Measurements from ENCODE around the gene ZNF280B.
"Not testable (repeated sequence)": the region's sequence is repeated elsewhere in the genome, so short reads cannot be mapped to it uniquely, and the experiment has no call there.

The ZNF280B gene

GRCh38 chr22:22442928-22443709 is 65.4 kb downstream of the ZNF280B start:
- no peak for TF ChIP-seq CTCF (conservative IDR thresholded peaks at IDR 0.05; ENCODE audit: low read depth, low read length)
- DNase-seq (ENCODE audit: low read depth) = no peak
- no peak overlapping the region for H3K4me3 ChIP-seq (ENCODE audit: low read length)

- DNase-seq (ENCODE audit: low read depth); H3K4me3 ChIP-seq (ENCODE audit: low read length): not testable (repeated sequence)
Observed at GRCh38 chr22:22441626-22442025, 66.9 kb downstream of the ZNF280B start.

DNA sequence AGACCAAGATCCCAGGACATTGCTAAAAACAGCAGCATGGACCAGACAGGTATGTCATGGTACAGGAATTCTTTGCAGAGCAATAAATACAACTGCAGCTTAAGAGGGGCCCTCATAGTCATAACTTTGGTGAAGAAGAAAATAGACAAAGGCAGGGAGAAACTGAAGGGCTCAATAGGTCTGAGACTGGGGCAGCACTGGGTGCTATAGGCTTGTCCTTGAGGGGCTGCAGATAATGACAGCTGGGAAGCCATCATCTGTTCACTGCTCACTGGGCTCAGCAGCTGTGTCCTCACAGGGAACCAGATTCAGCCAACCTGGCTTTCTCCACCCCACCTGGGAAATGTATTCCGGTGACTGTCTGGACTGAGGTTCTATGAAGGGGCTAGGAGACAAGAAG is 68.4 kb downstream of the ZNF280B start:
- DNase-seq (ENCODE audit: low read depth) = no peak
- no peak overlapping the region for H3K4me3 ChIP-seq (ENCODE audit: low read length)
- no peak for TF ChIP-seq CTCF (conservative IDR thresholded peaks at IDR 0.05; ENCODE audit: low read depth, low read length)
